Activated CD8-positive, alpha-beta memory T cell treated with anti-CD3 and anti-CD28 coated beads for 1 hour (primary cell): ENCODE results near the gene CACNA2D3.

ENCODE experiments used
- DNase-seq, 2 donors: peaks; one replicate each; pipeline ENCODE4 v3.0.0-alpha.2; 2020; ENCODE audit warnings: low read depth in 1 of 2; ENCODE audit errors: extremely low read depth in 1 of 2

Gene CACNA2D3

DNA sequence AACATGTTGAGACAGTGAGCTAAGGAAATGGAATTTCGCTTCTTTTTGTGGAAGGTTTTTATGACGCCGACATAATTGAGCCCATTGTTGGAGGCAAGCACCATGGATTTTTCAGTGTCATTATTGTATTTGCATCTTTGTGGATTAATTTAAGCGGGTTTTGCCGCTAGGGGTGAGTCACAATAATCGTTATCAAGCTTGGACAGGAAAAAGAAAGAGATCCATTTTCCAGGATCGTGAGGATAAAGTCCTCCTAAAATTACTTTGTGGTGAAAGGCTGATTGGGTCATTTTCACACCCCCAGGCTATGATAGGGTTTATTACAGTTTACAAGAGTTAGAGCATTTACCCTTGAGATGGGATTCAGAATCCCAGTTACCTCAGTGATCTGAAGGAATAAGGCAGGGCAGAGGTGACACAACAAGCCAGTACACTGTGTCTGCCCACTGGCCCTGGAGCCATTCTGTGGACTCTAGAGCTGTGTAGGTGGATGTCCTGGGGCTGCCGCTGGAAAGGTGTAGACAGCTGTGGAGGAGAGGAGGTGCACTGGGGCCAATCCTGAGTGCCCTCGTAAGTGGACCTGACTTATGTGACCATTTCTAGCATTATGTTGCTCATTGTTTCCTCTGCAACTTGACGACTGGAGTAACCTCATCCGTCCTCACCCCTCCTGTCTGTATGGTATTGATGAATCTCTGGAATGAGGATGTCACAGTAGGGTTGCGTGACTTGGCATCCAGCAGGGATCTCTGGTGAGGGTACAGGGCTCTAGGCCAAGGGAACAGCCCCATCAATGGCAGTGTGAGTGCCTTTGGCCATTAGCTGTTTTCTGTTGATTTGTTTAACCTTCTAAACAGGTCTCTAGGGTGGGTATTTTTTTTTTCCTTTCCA lies 435.4 kb downstream of the CACNA2D3 start:
- no peak for DNase-seq

- DNase-seq: no peak
These were observed 441.3 kb downstream of the CACNA2D3 start for GRCh38 chr3:54563501-54564200.

DNA sequence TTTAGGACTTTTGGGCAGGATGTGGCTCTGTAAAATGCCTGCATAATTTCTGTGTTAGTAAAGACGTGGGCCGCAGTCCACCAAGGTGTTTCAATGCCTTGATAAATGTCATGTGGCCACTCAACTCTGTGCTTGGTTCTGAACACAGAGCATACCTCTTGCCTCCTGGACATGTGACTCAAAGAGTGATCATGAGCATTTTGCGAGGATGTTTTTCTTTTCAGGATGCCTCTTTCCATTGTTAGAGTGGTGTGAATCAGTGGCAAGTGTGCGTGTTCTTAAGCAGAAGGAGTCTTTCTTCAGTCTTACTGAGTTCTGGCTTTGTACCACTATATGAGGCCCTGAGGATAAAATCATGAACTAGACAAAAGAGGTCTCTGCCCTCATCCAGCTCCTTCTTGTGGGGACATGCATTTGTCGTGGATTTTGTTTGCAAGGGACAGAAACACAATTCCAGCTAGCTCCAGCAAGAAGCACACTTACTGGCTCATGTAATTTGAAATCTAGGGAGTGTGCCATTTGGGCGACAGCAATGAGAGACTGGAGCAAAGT lies 442.1 kb downstream of the CACNA2D3 start:
- no peak for DNase-seq

DNA sequence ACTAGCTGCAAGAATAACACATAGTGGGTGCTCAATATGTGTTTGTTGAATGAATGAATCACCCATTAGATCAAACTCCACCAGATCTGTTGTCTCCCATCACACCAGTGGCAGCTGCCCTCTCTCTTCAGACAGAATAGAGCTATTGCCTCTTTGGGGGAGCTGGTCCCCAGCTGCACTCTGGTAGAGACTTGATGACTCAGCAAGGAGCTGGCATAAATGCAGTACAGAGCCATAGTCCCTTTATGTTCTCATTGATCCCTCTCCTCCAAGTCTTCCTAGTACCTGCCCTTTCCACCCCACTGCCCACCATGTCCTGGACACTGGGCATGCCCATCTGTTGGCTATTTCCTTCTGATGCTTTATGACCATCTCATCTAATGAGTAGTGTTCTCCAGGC lies 443.6 kb downstream of the CACNA2D3 start:
- no peak for DNase-seq

GRCh38 chr3:54567949-54568348 lies 445.6 kb downstream of the CACNA2D3 start:
- DNase-seq: no peak

GRCh38 chr3:54570008-54570407 lies 447.7 kb downstream of the CACNA2D3 start:
- no peak for DNase-seq

GRCh38 chr3:54572197-54572895 lies 450.0 kb downstream of the CACNA2D3 start:
- no peak for DNase-seq

DNA sequence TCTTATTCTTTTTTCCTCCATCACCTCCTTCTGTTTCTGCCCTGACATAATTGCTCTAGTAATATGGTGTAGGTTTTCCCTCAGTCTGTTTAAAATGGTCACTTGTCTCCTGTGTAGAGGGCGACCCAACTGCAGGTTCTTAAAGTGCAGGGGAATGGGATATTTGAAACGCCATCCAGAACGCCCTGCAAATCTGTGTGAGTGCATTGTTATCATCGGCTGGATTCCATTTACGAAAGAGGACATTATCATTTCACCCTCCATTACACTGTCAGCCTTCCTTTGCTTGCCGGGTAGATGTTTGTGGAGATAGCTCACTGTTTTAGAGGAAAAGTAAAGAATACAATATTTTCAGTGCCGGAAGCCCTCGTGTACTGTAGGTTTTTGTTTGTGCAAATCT lies 451.5 kb downstream of the CACNA2D3 start:
- DNase-seq: no peak

- DNase-seq: no peak
These were observed 452.7 kb downstream of the CACNA2D3 start for GRCh38 chr3:54574906-54575617.

- no peak for DNase-seq
These were observed 453.2 kb downstream of the CACNA2D3 start for GRCh38 chr3:54575618-54575960.

DNA sequence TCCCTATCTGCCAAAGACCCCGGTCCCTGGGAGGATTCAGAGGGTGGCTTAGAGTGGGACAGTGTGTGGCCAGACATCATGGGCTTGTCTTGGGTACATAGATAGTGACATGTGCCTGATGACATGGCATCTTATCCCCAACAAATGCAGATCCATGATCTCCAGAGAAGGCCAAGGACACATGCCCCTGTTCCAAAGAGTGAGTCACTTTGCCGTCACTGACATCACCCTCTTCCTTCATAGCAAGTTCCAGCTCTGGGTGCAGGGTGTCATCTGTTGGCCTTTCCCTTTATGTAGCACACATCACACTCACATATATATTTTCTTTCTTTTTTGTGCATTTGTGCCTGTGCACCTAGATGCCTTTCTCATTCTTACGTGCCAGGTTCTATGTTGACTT lies 455.0 kb downstream of the CACNA2D3 start:
- DNase-seq: no peak

GRCh38 chr3:54578417-54578816 lies 456.1 kb downstream of the CACNA2D3 start:
- no peak for DNase-seq

DNA sequence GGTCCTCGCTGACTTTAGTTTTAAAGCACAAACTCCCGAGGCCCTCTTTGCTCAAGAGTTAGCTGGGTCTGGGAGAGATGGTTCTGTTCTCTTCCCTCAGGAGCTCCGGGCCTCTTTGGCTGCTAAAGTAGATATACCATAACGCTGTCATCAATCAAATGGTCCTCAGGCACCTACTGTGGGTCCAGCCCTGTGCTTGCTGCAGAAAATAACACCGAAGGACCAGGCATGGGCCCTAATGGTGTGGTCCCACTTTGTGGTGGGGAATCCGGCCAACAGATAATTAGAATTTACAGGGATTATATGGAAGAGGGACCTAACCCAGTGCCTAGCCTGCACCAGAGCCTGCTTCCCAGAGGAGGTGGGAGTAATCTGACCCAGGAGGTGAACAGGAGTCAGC lies 458.1 kb downstream of the CACNA2D3 start:
- no peak for DNase-seq

DNA sequence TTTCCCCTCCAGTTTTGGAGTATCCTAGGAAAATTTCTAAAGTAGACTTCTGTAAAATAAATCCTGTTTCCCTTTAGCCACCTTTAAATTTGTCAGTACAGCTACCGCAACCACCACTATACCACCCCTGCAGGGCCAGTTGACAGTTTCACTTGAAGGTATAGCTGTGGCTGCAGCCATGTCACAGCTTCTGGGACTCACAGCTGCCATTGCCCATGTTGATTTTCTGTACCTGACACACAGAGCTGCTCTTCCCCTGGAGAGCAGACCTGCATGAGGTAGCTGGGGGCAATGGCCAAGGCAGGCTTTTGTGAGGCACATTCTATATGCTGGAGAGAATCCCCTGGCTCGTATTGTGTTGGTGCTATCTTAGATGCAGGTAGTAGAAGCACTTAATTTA lies 460.1 kb downstream of the CACNA2D3 start:
- no peak for DNase-seq

GRCh38 chr3:54591157-54591556 lies 468.8 kb downstream of the CACNA2D3 start:
- no peak for DNase-seq

GRCh38 chr3:54593653-54594052 lies 471.3 kb downstream of the CACNA2D3 start:
- DNase-seq: no peak

DNA sequence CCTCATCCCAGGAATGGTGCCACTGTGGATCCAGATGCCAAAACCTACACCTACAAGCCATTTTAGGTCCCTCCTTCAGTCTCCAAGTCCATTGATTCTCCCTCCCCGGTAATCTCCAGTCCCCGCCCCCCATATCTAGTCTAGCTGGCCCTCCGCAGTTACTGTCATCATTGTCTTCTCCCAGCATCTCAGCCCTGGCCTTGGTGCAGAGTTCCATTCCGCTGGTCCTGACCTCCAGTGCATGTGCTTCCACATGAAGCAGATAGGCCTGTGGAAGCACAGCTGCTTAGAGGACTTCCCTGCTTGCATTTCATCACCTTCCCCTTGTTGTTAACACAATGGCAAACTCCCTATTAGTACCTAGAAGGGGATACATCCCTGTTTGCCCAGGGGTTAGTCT lies 473.7 kb downstream of the CACNA2D3 start:
- DNase-seq: no peak

GRCh38 chr3:54599716-54600115 lies 477.4 kb downstream of the CACNA2D3 start:
- DNase-seq: no peak

GRCh38 chr3:54600441-54601204 lies 478.3 kb downstream of the CACNA2D3 start:
- DNase-seq: no peak

- DNase-seq: no peak
These were observed 482.1 kb downstream of the CACNA2D3 start for GRCh38 chr3:54604495-54604894.
